Liver (tissue), 3 donors: ENCODE data around the gene CROCC2.

Experiments used
- ATF3 ChIP-seq: IDR thresholded peaks from 2 replicates; pipeline ENCODE4 v1.6.1; 2016; ENCODE audit warnings: antibody characterized with exemption
- CTCF ChIP-seq: fragments of 150-350 bp; IDR thresholded peaks from 2 replicates; pipeline ENCODE4 v1.5.1; 2017; ENCODE audit warnings: improper control_type of control experiment, low read depth, low read length; ENCODE audit not compliant: missing input control
- FOXA1 ChIP-seq: IDR thresholded peaks from 2 replicates; pipeline ENCODE4 v1.6.1; 2016; ENCODE audit warnings: antibody characterized with exemption
- GABPA ChIP-seq, 2 donors: IDR thresholded peaks in 1 of 2; conservative IDR thresholded peaks in 1 of 2; 2 replicates each; pipeline ENCODE4 v1.6.1; 2016; ENCODE audit warnings: antibody characterized with exemption in 2 of 2, mild to moderate bottlenecking in 1 of 2, moderate library complexity in 1 of 2
- MAX ChIP-seq: IDR thresholded peaks from 2 replicates; pipeline ENCODE4 v1.6.1; 2016; ENCODE audit warnings: antibody characterized with exemption
- RAD21 ChIP-seq, 2 donors: IDR thresholded peaks; 2 replicates each; pipeline ENCODE4 v1.6.1; 2016; ENCODE audit warnings: antibody characterized with exemption in 2 of 2, mild to moderate bottlenecking in 2 of 2
- REST ChIP-seq: IDR thresholded peaks from 2 replicates; pipeline ENCODE4 v1.6.1; 2016; ENCODE audit warnings: antibody characterized with exemption, mild to moderate bottlenecking
- RXRA ChIP-seq, 2 donors: IDR thresholded peaks; 2 replicates each; pipeline ENCODE4 v1.6.1; 2017 to 2018; ENCODE audit warnings: antibody characterized with exemption in 2 of 2, mild to moderate bottlenecking in 1 of 2
- TAF1 ChIP-seq: conservative IDR thresholded peaks from 2 replicates; pipeline ENCODE4 v1.6.1; 2016; ENCODE audit warnings: antibody characterized with exemption, mild to moderate bottlenecking
- YY1 ChIP-seq: IDR thresholded peaks from 2 replicates; pipeline ENCODE4 v1.6.1; 2016; ENCODE audit warnings: antibody characterized with exemption, mild to moderate bottlenecking
- ZBTB33 ChIP-seq: IDR thresholded peaks from 2 replicates; pipeline ENCODE4 v1.6.1; 2016; ENCODE audit warnings: antibody characterized with exemption
- donor health status: healthy.
- donor health status: healthy.

- TF ChIP-seq CTCF = no peak
- TF ChIP-seq ZBTB33 = no peak
- TF ChIP-seq TAF1 = no peak
- no peak for TF ChIP-seq REST
- TF ChIP-seq MAX = no peak
- TF ChIP-seq YY1 = no peak
- TF ChIP-seq RXRA (IDR thresholded peaks at IDR 0.05) = no peak
- TF ChIP-seq ATF3 = no peak
- TF ChIP-seq RAD21 (IDR thresholded peaks at IDR 0.05) = no peak
- TF ChIP-seq FOXA1 = no peak
- TF ChIP-seq GABPA (IDR thresholded peaks at IDR 0.05 in 1 of 2, conservative IDR thresholded peaks at IDR 0.05 in 1 of 2) = no peak
These were observed 7.0 kb downstream of the CROCC2 start for GRCh38 chr2:240912878-240913809.
